Small intestine (tissue), 7 donors: Measurements from ENCODE around the gene UGT3A2. TPM values are rescaled to one million over a fixed set of nuclear protein-coding genes. Genes with fewer than 3 reads are reported as not detected.

Experiments
- DNase-seq, 2 donors: peaks; one replicate each; pipeline versions ENCODE4 v3.0.0 to v3.0.0-alpha.2; 2013
- FAIRE-seq: peaks from 2 replicates; lab custom pipeline; 2012; peaks lifted over from hg19 to GRCh38; lab: Jason Lieb, UNC
- H3K27ac ChIP-seq, 3 donors: one replicate each; pipeline ENCODE4 v1.5.1; 2013; ENCODE audit warnings: low read length in 2 of 3, mild to moderate bottlenecking in 2 of 3, control low read depth in 1 of 3, inconsistent platforms in 1 of 3, low read depth in 1 of 3, moderate library complexity in 1 of 3
- H3K27me3 ChIP-seq, 3 donors: one replicate each; pipeline ENCODE4 v1.6.1; 2013; ENCODE audit warnings: low read length in 3 of 3, inconsistent platforms in 1 of 3; ENCODE audit not compliant: control insufficient read depth in 3 of 3, insufficient read depth in 3 of 3
- H3K36me3 ChIP-seq, 3 donors: one replicate each; pipeline ENCODE4 v1.6.1; 2013; ENCODE audit warnings: low read length in 3 of 3, inconsistent platforms in 1 of 3, low read depth in 1 of 3, mild to moderate bottlenecking in 1 of 3, moderate library complexity in 1 of 3; ENCODE audit not compliant: control insufficient read depth in 3 of 3, insufficient read depth in 2 of 3
- H3K4me1 ChIP-seq, 3 donors: one replicate each; pipeline ENCODE4 v1.6.1; 2013; ENCODE audit warnings: low read length in 2 of 3, inconsistent platforms in 1 of 3, low read depth in 1 of 3, mild to moderate bottlenecking in 1 of 3, moderate library complexity in 1 of 3; ENCODE audit not compliant: control insufficient read depth in 3 of 3, insufficient read depth in 2 of 3
- H3K4me3 ChIP-seq, 3 donors: one replicate each; pipeline ENCODE4 v1.5.1; 2013; ENCODE audit warnings: low read length in 3 of 3, control low read depth in 1 of 3, inconsistent platforms in 1 of 3, low read depth in 1 of 3, mild to moderate bottlenecking in 1 of 3, moderate library complexity in 1 of 3
- H3K9me3 ChIP-seq, 2 donors: one replicate each; pipeline ENCODE4 v1.6.1; 2013; ENCODE audit warnings: low read depth in 1 of 2, low read length in 1 of 2; ENCODE audit not compliant: control insufficient read depth in 2 of 2, insufficient read depth in 1 of 2
- WGBS, 3 donors: extraction: QIAGEN DNeasy Blood & Tissue Kit; methylation state at CpG; one replicate each; pipeline ENCODE4 v1.1.7; 2013; 5-methylcytosine and 5-hydroxymethylcytosine counted together
- polyA plus RNA-seq, 4 donors: library from polyadenylated mRNA; stranded (reverse) in 3 of 4; unstranded in 1 of 4; fragments of 200-250 nt in 3 of 4; fragments of 120-200 nt in 1 of 4; gene quantifications; one replicate each; pipeline versions ENCODE4 v1.2.1 to v1.2.3, GENCODE V29; 2013
- donor health status: healthy with polysubstance abuse.
- donor health status: control.
- donor health status: control.
- donor health status: Bipolar disorder and iron deficiency.
- donor health status: healthy.

The UGT3A2 gene
- polyA plus RNA-seq, 4 donors: 0.42 to 6.9 TPM; not detected in 2

- FAIRE-seq (no peak), DNase-seq (no peak)
- Histone ChIP-seq H3K36me3 (no peaks in the 10 kb centered on the region), H3K4me3 (peak overlapping the region in 1 of 3 donors; percentile 11), H3K27me3 (peaks cover 0 to 2% (median 0%) of the 10 kb centered on the region in 3 donors), H3K4me1 (peaks cover 0 to 5% (median 1%) of the 10 kb centered on the region in 3 donors), H3K27ac (no peak overlapping the region), H3K9me3 (peaks cover 0 to 4% of the 10 kb centered on the region in 2 donors)
- WGBS, 3 donors: 75 to 87% (median 75%) methylated on average over 4 of the region's 4 CpGs
Observed at GRCh38 chr5:35988529-35988928, 78.2 kb downstream of the UGT3A2 start.

DNA sequence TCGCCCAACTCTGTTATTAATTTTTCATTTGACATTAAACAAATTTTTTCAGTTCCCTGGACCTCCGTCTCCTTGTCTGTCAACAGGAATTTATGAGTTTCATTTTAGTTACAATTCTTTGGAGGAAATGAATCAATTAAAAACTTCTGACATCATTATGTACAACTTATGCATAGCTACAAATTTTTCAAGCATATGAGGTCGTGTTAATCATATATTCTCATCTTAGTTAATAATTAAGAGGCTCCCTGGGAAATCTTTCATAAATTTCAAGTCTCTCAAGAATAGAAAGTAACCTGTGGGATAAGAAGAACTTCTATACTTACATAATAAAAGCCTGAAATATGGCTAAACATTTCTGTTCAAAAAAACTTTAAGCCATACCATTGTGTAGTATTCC, 78.9 kb downstream of the UGT3A2 start:
- no peak for DNase-seq
- FAIRE-seq: no peak
- peaks cover 0 to 5% (median 1%) of the 10 kb centered on the region in 3 donors for H3K4me1 ChIP-seq
- H3K4me3 ChIP-seq: no peak overlapping the region
- H3K36me3 ChIP-seq: peaks cover 0 to under 1% (median 0%) of the 10 kb centered on the region in 3 donors
- peak overlapping the region in 1 of 3 donors; percentile 26 for H3K27ac ChIP-seq
- H3K27me3 ChIP-seq: peaks cover 0 to 2% (median 0%) of the 10 kb centered on the region in 3 donors
- WGBS, 3 donors: 43 to 60% (median 44%) methylated on average over 3 of the region's 3 CpGs
- peaks cover 0 to 5% of the 10 kb centered on the region in 2 donors for H3K9me3 ChIP-seq

Other genes starting within 250 kb of the UGT3A2 start
- 10 to 100 TPM in 1 of 4 donors, 1 to 10 TPM in 3; 2.9 to 10.4 (median 7.0) TPM for gene IL7R, start 210.0 kb downstream of the UGT3A2 start, polyA plus RNA-seq
- gene CAPSL, start 128.3 kb downstream of the UGT3A2 start, polyA plus RNA-seq: under 1 TPM in 1 of 4 donors, not detected in 3; 0.55 TPM
- 100 to 1,000 TPM in 1 of 4 donors, 1 to 10 TPM in 3; 1.3 to 180 (median 1.9) TPM for gene UGT3A1, start 75.5 kb downstream of the UGT3A2 start, polyA plus RNA-seq
- 10 to 100 TPM in 1 of 4 donors, 1 to 10 TPM in 3; 1.6 to 23.5 (median 3.5) TPM for gene LMBRD2, start 85.0 kb upstream of the UGT3A2 start, polyA plus RNA-seq
- gene SKP2, start 85.2 kb upstream of the UGT3A2 start, polyA plus RNA-seq: 10 to 100 TPM in 2 of 4 donors, 1 to 10 TPM in 2; 1.4 to 73.0 (median 7.9) TPM
- 10 to 100 TPM; 13.0 to 59.1 (median 14.2) TPM for gene NADK2, start 175.0 kb upstream of the UGT3A2 start, polyA plus RNA-seq
- gene RANBP3L, start 235.0 kb upstream of the UGT3A2 start, polyA plus RNA-seq: under 1 TPM in 2 of 4 donors, not detected in 2; 0.25 to 0.31 TPM